Measurements from ENCODE around the gene MIER1. TPM values are rescaled to one million over a fixed set of nuclear protein-coding genes. Genes with fewer than 3 reads are reported as not detected.

MIER1 gene
- total RNA-seq, 2 donors from 2014 or later, result 22.2 to 45.6 TPM

GRCh38 chr1:67020304-67020703 is 95.5 kb downstream of the MIER1 start:
- no peaks in the 10 kb centered on the region for H3K4me1 ChIP-seq (replicated peaks)
- WGBS, result 34% methylated on average over 2 of the region's 2 CpGs

GRCh38 chr1:67020765-67021164 is 96.0 kb downstream of the MIER1 start:
- WGBS, result 26% methylated on average over 2 of the region's 2 CpGs
- Histone ChIP-seq H3K4me3 (no peak overlapping the region), H3K9me3 (no peaks in the 10 kb centered on the region), H3K27me3 (replicated peaks; ENCODE audit: insufficient read depth) (no peaks in the 10 kb centered on the region), H3K27ac (no peak overlapping the region), H3K36me3 (no peaks in the 10 kb centered on the region), H3K4me1 (replicated peaks) (no peaks in the 10 kb centered on the region)
- DNase-seq (ENCODE audit: low spot score), result no peak
- TF ChIP-seq CTCF (IDR thresholded peaks at IDR 0.05) (no peak), POLR2AphosphoS5 (IDR thresholded peaks at IDR 0.05) (no peak), POLR2A (IDR thresholded peaks at IDR 0.05) (no peak)
- intact Hi-C loops (cut with DNase I), result no loop called here

More at GRCh38 chr1:67020304-67020703, 95.5 kb downstream of the MIER1 start:
- intact Hi-C loops (cut with DNase I), result no loop called here
- TF ChIP-seq POLR2AphosphoS5 (IDR thresholded peaks at IDR 0.05) (no peak), POLR2A (IDR thresholded peaks at IDR 0.05) (no peak), CTCF (IDR thresholded peaks at IDR 0.05) (no peak)
- DNase-seq (ENCODE audit: low spot score), result no peak
- Histone ChIP-seq H3K27me3 (replicated peaks; ENCODE audit: insufficient read depth) (no peaks in the 10 kb centered on the region), H3K9me3 (no peaks in the 10 kb centered on the region), H3K4me3 (no peak overlapping the region), H3K27ac (no peak overlapping the region), H3K36me3 (no peaks in the 10 kb centered on the region)

GRCh38 chr1:67029472-67029871 is 104.7 kb downstream of the MIER1 start:
- no peak for TF ChIP-seq POLR2AphosphoS5 (IDR thresholded peaks at IDR 0.05)
- DNase-seq (ENCODE audit: low spot score), result no peak
- H3K27me3 ChIP-seq (replicated peaks; ENCODE audit: insufficient read depth), result no peaks in the 10 kb centered on the region
- H3K4me3 ChIP-seq, result no peak overlapping the region
- H3K4me1 ChIP-seq (replicated peaks), result no peaks in the 10 kb centered on the region
- H3K9me3 ChIP-seq, result no peaks in the 10 kb centered on the region
- H3K27ac ChIP-seq, result no peak overlapping the region
- intact Hi-C loops (cut with DNase I), result no loop called here
- 96% methylated on average over 1 of the region's 1 CpG for WGBS
- H3K36me3 ChIP-seq, result no peaks in the 10 kb centered on the region

- no peak overlapping the region for H3K4me3 ChIP-seq
- intact Hi-C loops (cut with DNase I), result no loop called here
- H3K27me3 ChIP-seq (replicated peaks; ENCODE audit: insufficient read depth), result no peaks in the 10 kb centered on the region
- H3K27ac ChIP-seq, result no peak overlapping the region
- H3K4me1 ChIP-seq (replicated peaks), result no peaks in the 10 kb centered on the region
- 62% methylated on average over 5 of the region's 5 CpGs for WGBS
- no peak for DNase-seq (ENCODE audit: low spot score)
- TF ChIP-seq POLR2A (IDR thresholded peaks at IDR 0.05) (no peak), POLR2AphosphoS5 (IDR thresholded peaks at IDR 0.05) (no peak), CTCF (IDR thresholded peaks at IDR 0.05) (no peak)
- H3K36me3 ChIP-seq, result no peaks in the 10 kb centered on the region
- no peaks in the 10 kb centered on the region for H3K9me3 ChIP-seq
Measured at GRCh38 chr1:67031121-67031858, 106.5 kb downstream of the MIER1 start.

- DNase-seq (ENCODE audit: low spot score), result no peak
- Histone ChIP-seq H3K27me3 (replicated peaks; ENCODE audit: insufficient read depth) (no peaks in the 10 kb centered on the region), H3K36me3 (no peaks in the 10 kb centered on the region), H3K9me3 (no peaks in the 10 kb centered on the region), H3K4me3 (no peak overlapping the region), H3K27ac (no peak overlapping the region), H3K4me1 (replicated peaks) (no peaks in the 10 kb centered on the region)
- 90% methylated on average over 4 of the region's 4 CpGs for WGBS
- intact Hi-C loops (cut with DNase I), result no loop called here
- TF ChIP-seq POLR2AphosphoS5 (IDR thresholded peaks at IDR 0.05) (no peak), CTCF (IDR thresholded peaks at IDR 0.05) (no peak), POLR2A (IDR thresholded peaks at IDR 0.05) (no peak)
Measured at GRCh38 chr1:67031859-67032247, 107.1 kb downstream of the MIER1 start.

Other genes starting within 250 kb of the MIER1 start
- 1 to 10 TPM in 1 of 2 donors, not detected in 1; 1.2 TPM for gene DYNLT5, start 172.5 kb upstream of the MIER1 start, total RNA-seq
- not detected for gene INSL5, start 123.7 kb upstream of the MIER1 start, total RNA-seq
- gene DNAI4, start 134 bp upstream of the MIER1 start, total RNA-seq, result 1 to 10 TPM; 8.0 to 8.5 TPM
- gene SLC35D1, start 129.2 kb downstream of the MIER1 start, total RNA-seq, result 10 to 100 TPM; 13.0 to 13.2 TPM
- gene C1orf141, start 210.0 kb downstream of the MIER1 start, total RNA-seq, result 1 to 10 TPM in 1 of 2 donors, not detected in 1; 5.4 TPM
- under 1 TPM in 1 of 2 donors, not detected in 1; 0.74 TPM for gene IL23R, start 241.5 kb downstream of the MIER1 start, total RNA-seq

All from prostate gland (tissue), 2 donors.